ENCODE measurements around the gene ADAMTS8.
A peak's percentile ranks its signal among the peaks of the same experiment; 100 is the strongest.

Gene ADAMTS8

GRCh38 chr11:130403967-130404366, 24.4 kb downstream of the ADAMTS8 start:
- no peaks in the 10 kb centered on the region for H3K9me3 ChIP-seq (ENCODE audit: insufficient read depth, low read depth, low read length)
- H3K27me3 ChIP-seq (ENCODE audit: insufficient read depth, low read length) = no peaks in the 10 kb centered on the region
- WGBS = 45% methylated on average over 3 of the region's 3 CpGs
- H3K9ac ChIP-seq (ENCODE audit: low read depth, low read length) = peak overlapping the region; percentile 41
- H3K4me3 ChIP-seq (ENCODE audit: low read length) = no peak overlapping the region
- peaks cover 21% of the 10 kb centered on the region for H3K4me1 ChIP-seq (ENCODE audit: insufficient read depth, low read length)
- peak overlapping the region; percentile 86; the same call in 1 of the 2 replicates for H3K27ac ChIP-seq (ENCODE audit: low read depth, low read length)
- no peaks in the 10 kb centered on the region for H3K36me3 ChIP-seq (ENCODE audit: insufficient read depth, low read length)

GRCh38 chr11:130403271-130403804, 25.1 kb downstream of the ADAMTS8 start:
- Histone ChIP-seq H3K27ac (ENCODE audit: low read depth, low read length) (peak overlapping the region; percentile 86), H3K36me3 (ENCODE audit: insufficient read depth, low read length) (no peaks in the 10 kb centered on the region), H3K9ac (ENCODE audit: low read depth, low read length) (peak overlapping the region; percentile 41), H3K4me1 (ENCODE audit: insufficient read depth, low read length) (peaks cover 21% of the 10 kb centered on the region), H3K4me3 (ENCODE audit: low read length) (no peak overlapping the region), H3K9me3 (ENCODE audit: insufficient read depth, low read depth, low read length) (no peaks in the 10 kb centered on the region), H3K27me3 (ENCODE audit: insufficient read depth, low read length) (no peaks in the 10 kb centered on the region)
- WGBS = 69% methylated on average over 11 of the region's 11 CpGs

- WGBS = 91% methylated on average over 2 of the region's 2 CpGs
- no peak overlapping the region for H3K9ac ChIP-seq (ENCODE audit: low read depth, low read length)
- no peaks in the 10 kb centered on the region for H3K36me3 ChIP-seq (ENCODE audit: insufficient read depth, low read length)
- no peak overlapping the region for H3K27ac ChIP-seq (ENCODE audit: low read depth, low read length)
- no peaks in the 10 kb centered on the region for H3K27me3 ChIP-seq (ENCODE audit: insufficient read depth, low read length)
- no peak overlapping the region for H3K4me3 ChIP-seq (ENCODE audit: low read length)
- peaks cover 21% of the 10 kb centered on the region for H3K4me1 ChIP-seq (ENCODE audit: insufficient read depth, low read length)
- no peaks in the 10 kb centered on the region for H3K9me3 ChIP-seq (ENCODE audit: insufficient read depth, low read depth, low read length)
These were observed 25.8 kb downstream of the ADAMTS8 start for GRCh38 chr11:130402570-130402969.

DNA sequence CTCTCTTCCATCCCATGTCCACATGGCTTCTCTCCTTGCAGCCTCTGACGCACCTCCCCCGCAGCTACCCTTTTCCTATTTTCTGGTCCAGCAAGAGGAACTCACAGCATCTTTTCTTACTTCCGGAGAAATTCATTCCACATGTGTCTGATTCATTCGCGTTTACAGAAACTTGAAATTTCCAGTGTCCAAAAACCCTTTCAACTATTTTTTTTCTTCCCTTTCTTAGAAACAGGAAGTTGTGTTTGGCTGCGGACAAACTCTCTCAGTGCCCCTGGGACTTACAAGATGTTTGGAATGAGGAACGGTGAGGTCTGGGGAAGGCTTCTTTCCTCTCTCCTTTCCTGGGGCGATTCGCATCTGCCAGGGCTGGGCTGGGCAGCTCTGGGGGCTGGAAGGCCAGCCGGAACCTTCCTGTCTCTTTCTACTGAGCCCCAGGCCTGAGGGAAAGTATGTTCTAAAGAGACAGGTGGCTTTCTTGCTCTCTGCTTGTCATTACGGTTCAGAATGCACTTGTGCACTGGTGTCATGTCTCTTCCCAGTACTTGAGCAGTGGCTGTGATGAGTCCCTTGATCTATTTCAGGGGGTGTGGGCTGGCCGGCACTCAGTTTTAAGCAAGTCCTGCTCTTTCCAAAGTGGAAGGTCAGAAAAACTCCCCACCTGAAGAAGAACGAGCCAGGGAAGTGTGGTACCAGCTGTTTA, 27.5 kb downstream of the ADAMTS8 start:
- no peaks in the 10 kb centered on the region for H3K9me3 ChIP-seq (ENCODE audit: insufficient read depth, low read depth, low read length)
- WGBS = 85% methylated on average over 13 of the region's 13 CpGs
- no peak overlapping the region for H3K27ac ChIP-seq (ENCODE audit: low read depth, low read length)
- peaks cover 21% of the 10 kb centered on the region for H3K4me1 ChIP-seq (ENCODE audit: insufficient read depth, low read length)
- H3K36me3 ChIP-seq (ENCODE audit: insufficient read depth, low read length) = no peaks in the 10 kb centered on the region
- no peak overlapping the region for H3K4me3 ChIP-seq (ENCODE audit: low read length)
- H3K9ac ChIP-seq (ENCODE audit: low read depth, low read length) = no peak overlapping the region
- no peaks in the 10 kb centered on the region for H3K27me3 ChIP-seq (ENCODE audit: insufficient read depth, low read length)

DNA sequence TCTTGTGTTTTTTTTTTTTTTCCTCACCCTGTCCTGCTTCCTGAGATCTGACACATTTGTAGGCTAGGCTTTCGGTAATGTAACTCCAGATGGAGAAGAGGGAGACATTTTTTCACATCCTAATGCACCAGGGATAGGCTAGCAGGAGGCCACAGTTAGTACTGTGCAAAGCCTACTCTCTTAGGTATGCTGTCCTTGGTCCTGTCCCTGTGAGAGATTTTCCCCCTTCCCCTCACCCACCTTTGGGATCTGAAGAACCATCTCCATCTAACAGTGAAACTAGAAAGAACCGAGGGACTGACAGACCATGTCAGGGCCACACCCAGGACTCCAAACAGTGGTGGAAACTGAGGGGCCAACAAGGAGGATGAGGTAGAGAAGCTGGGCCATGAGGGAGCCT, 29.2 kb downstream of the ADAMTS8 start:
- Histone ChIP-seq H3K9me3 (ENCODE audit: insufficient read depth, low read depth, low read length) (no peaks in the 10 kb centered on the region), H3K27me3 (ENCODE audit: insufficient read depth, low read length) (0 out of 2 replicates have a peak, but pooled peaks cover 3% of the 10 kb centered on the region), H3K4me1 (ENCODE audit: insufficient read depth, low read length) (peaks cover 12% of the 10 kb centered on the region), H3K4me3 (ENCODE audit: low read length) (no peak overlapping the region), H3K36me3 (ENCODE audit: insufficient read depth, low read length) (no peaks in the 10 kb centered on the region), H3K27ac (ENCODE audit: low read depth, low read length) (no peak overlapping the region), H3K9ac (ENCODE audit: low read depth, low read length) (no peak overlapping the region)
- 93% methylated on average over 2 of the region's 2 CpGs for WGBS

DNA sequence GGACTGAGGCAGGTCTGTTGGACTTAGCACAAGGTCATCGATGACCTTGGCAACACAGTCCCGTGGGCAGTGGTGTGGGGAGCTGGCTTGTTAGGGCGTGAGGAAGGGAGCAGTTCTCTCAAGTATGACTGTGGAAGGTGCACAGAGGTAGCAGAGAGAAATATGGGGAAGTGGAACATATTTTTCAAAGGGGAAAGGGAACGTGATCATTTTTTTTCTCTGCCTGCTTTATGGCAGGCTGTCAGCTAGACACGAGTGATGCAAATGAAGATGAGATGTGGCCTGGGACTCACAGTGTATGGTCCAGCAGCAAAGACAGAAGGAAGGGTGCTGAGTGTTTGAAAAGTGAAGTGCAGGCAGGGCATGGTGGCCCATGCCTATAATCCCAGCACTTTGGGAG, 30.6 kb downstream of the ADAMTS8 start:
- no peak overlapping the region for H3K4me3 ChIP-seq (ENCODE audit: low read length)
- 92% methylated on average over 5 of the region's 5 CpGs for WGBS
- H3K4me1 ChIP-seq (ENCODE audit: insufficient read depth, low read length) = peaks cover 1% of the 10 kb centered on the region
- H3K9ac ChIP-seq (ENCODE audit: low read depth, low read length) = no peak overlapping the region
- 0 out of 2 replicates have a peak, but pooled peaks cover 4% of the 10 kb centered on the region for H3K27me3 ChIP-seq (ENCODE audit: insufficient read depth, low read length)
- no peaks in the 10 kb centered on the region for H3K9me3 ChIP-seq (ENCODE audit: insufficient read depth, low read depth, low read length)
- H3K36me3 ChIP-seq (ENCODE audit: insufficient read depth, low read length) = no peaks in the 10 kb centered on the region
- H3K27ac ChIP-seq (ENCODE audit: low read depth, low read length) = no peak overlapping the region

- Histone ChIP-seq H3K9ac (ENCODE audit: low read depth, low read length) (no peak overlapping the region), H3K27me3 (ENCODE audit: insufficient read depth, low read length) (0 out of 2 replicates have a peak, but pooled peaks cover 4% of the 10 kb centered on the region), H3K27ac (ENCODE audit: low read depth, low read length) (no peak overlapping the region), H3K4me3 (ENCODE audit: low read length) (no peak overlapping the region), H3K9me3 (ENCODE audit: insufficient read depth, low read depth, low read length) (no peaks in the 10 kb centered on the region), H3K4me1 (ENCODE audit: insufficient read depth, low read length) (no peaks in the 10 kb centered on the region; the same call in 1 of the 2 replicates), H3K36me3 (ENCODE audit: insufficient read depth, low read length) (no peaks in the 10 kb centered on the region)
- WGBS = 95% methylated on average over 2 of the region's 2 CpGs
These were observed 31.4 kb downstream of the ADAMTS8 start for GRCh38 chr11:130396965-130397364.

GRCh38 chr11:130394615-130395014, 33.8 kb downstream of the ADAMTS8 start:
- no peak overlapping the region for H3K9ac ChIP-seq (ENCODE audit: low read depth, low read length)
- 90% methylated on average over 6 of the region's 6 CpGs for WGBS
- no peak overlapping the region for H3K27ac ChIP-seq (ENCODE audit: low read depth, low read length)
- no peaks in the 10 kb centered on the region for H3K9me3 ChIP-seq (ENCODE audit: insufficient read depth, low read depth, low read length)
- H3K27me3 ChIP-seq (ENCODE audit: insufficient read depth, low read length) = 0 out of 2 replicates have a peak, but pooled peaks cover 4% of the 10 kb centered on the region
- no peaks in the 10 kb centered on the region for H3K36me3 ChIP-seq (ENCODE audit: insufficient read depth, low read length)
- no peak overlapping the region for H3K4me3 ChIP-seq (ENCODE audit: low read length)
- H3K4me1 ChIP-seq (ENCODE audit: insufficient read depth, low read length) = peaks cover 3% of the 10 kb centered on the region; the same call in 1 of the 2 replicates

GRCh38 chr11:130391711-130392110, 36.7 kb downstream of the ADAMTS8 start:
- no peaks in the 10 kb centered on the region for H3K9me3 ChIP-seq (ENCODE audit: insufficient read depth, low read depth, low read length)
- H3K4me1 ChIP-seq (ENCODE audit: insufficient read depth, low read length) = peaks cover 3% of the 10 kb centered on the region; the same call in 1 of the 2 replicates
- H3K36me3 ChIP-seq (ENCODE audit: insufficient read depth, low read length) = no peaks in the 10 kb centered on the region
- 84% methylated on average over 8 of the region's 8 CpGs for WGBS
- H3K9ac ChIP-seq (ENCODE audit: low read depth, low read length) = no peak overlapping the region
- H3K4me3 ChIP-seq (ENCODE audit: low read length) = no peak overlapping the region
- no peak overlapping the region for H3K27ac ChIP-seq (ENCODE audit: low read depth, low read length)
- H3K27me3 ChIP-seq (ENCODE audit: insufficient read depth, low read length) = 0 out of 2 replicates have a peak, but pooled peaks cover 4% of the 10 kb centered on the region

GRCh38 chr11:130390071-130390758, 38.2 kb downstream of the ADAMTS8 start:
- Histone ChIP-seq H3K27ac (ENCODE audit: low read depth, low read length) (no peak overlapping the region), H3K9me3 (ENCODE audit: insufficient read depth, low read depth, low read length) (no peaks in the 10 kb centered on the region), H3K4me1 (ENCODE audit: insufficient read depth, low read length) (peaks cover 3% of the 10 kb centered on the region; the same call in 1 of the 2 replicates), H3K27me3 (ENCODE audit: insufficient read depth, low read length) (0 out of 2 replicates have a peak, but pooled peaks cover 4% of the 10 kb centered on the region), H3K4me3 (ENCODE audit: low read length) (no peak overlapping the region), H3K9ac (ENCODE audit: low read depth, low read length) (no peak overlapping the region), H3K36me3 (ENCODE audit: insufficient read depth, low read length) (no peaks in the 10 kb centered on the region)
- WGBS = 68% methylated on average over 12 of the region's 12 CpGs

GRCh38 chr11:130389335-130389935, 39.0 kb downstream of the ADAMTS8 start:
- H3K27me3 ChIP-seq (ENCODE audit: insufficient read depth, low read length) = 0 out of 2 replicates have a peak, but pooled peaks cover 3% of the 10 kb centered on the region
- no peak overlapping the region for H3K27ac ChIP-seq (ENCODE audit: low read depth, low read length)
- WGBS = 92% methylated on average over 15 of the region's 16 CpGs
- no peak overlapping the region for H3K4me3 ChIP-seq (ENCODE audit: low read length)
- H3K36me3 ChIP-seq (ENCODE audit: insufficient read depth, low read length) = no peaks in the 10 kb centered on the region
- H3K9me3 ChIP-seq (ENCODE audit: insufficient read depth, low read depth, low read length) = no peaks in the 10 kb centered on the region
- peaks cover 3% of the 10 kb centered on the region; the same call in 1 of the 2 replicates for H3K4me1 ChIP-seq (ENCODE audit: insufficient read depth, low read length)
- no peak overlapping the region for H3K9ac ChIP-seq (ENCODE audit: low read depth, low read length)

Data from HUES64 (cell line).